Suppressor macrophage treated with lipopolysaccharide for 1 hour (primary cell): ENCODE data around the gene KDM4D.
A peak's percentile ranks its signal among the peaks of the same experiment; 100 is the strongest.
"Not testable (repeated sequence)": the region's sequence is repeated elsewhere in the genome, so short reads cannot be mapped to it uniquely, and the experiment has no call there.

Source experiments
- DNase-seq, 3 donors: peaks; one replicate each; pipeline ENCODE4 v3.0.0-alpha.2; 2020 to 2022

Gene KDM4D

DNA sequence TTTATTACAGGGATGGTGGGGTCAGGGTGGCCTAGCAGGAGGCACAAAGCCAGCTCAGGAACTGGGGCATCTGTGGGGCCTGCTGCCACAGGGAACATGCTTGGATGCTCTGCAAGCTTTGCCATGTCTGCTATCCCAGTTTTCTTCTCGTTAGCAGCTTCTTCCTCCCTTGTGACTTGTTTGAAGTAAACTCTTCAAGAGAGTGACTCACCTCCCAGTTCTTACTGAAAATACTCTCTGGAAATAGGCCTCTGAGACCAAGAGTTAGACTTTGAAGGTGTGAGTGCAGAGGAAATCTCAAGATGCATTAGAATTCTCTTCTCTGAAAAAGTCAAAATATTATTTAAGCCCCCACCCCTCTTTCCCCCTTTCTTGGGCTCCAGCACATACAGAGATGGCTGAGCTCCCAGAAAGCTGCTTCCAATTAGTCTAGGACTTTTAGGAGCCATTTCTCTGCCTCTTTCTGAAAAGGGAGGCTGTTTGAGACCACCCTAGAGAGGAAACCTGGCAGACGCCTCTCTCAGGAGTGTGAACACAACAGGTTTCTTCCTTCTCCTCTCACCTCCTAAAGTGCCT lies 15.3 kb upstream of the KDM4D start:
- DNase-seq: no peak

DNA sequence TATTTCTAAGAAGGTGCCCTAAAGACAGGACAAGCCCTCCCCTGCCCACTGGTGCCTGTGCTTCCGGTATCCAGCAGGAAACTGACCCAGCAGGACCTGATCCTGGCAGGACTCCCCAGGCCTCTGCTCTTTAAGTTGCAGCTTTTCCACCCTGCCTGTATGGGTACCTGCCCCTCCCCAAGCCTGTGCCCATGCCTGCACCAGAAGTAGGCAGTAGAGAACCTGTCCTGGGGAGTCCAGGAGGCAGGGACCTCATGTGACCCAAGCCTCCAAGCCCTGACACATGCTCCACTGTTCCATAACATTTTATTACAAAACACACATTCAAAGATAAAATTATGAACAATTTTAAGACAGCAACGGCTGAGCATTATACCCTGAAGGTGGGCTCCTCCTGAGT lies 14.3 kb upstream of the KDM4D start:
- DNase-seq: no peak

DNA sequence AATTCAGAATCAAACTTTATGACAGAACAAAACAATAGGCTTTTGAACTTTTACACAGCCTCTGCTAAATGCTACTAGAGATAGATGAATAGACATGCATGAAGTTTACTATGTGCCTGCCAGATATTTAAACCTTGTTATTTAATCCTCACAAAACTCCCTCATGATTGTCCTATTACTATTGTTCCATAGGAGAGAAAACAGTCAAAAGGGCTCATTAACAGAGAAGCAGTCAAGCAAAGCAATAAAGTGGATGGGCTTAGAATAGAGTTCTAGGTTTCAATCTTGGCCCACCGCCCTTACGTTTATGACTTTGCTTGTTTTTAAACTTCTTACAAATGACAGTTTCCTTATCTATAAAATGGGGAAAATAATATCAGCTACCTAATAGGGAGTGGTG lies 13.0 kb upstream of the KDM4D start:
- no peak for DNase-seq

DNA sequence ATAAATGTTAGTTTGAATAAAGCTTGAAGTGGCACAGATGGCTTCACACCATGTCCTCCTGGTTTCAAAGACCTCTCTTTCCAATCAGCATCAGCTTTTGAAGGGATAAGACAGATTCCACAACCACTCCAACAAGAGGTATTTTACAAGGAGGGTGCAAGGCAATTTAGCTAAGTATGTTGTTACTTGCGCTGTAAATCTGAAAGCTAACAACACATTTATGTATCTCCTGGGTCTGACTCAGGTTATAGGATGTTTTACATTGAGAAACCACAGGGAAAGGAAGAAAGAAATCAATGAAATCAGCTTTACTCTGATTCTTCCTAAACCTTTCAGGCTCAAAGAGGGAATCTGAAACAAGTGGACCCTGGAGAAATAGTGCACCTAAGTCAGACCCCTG lies 12.3 kb upstream of the KDM4D start:
- no peak for DNase-seq

DNA sequence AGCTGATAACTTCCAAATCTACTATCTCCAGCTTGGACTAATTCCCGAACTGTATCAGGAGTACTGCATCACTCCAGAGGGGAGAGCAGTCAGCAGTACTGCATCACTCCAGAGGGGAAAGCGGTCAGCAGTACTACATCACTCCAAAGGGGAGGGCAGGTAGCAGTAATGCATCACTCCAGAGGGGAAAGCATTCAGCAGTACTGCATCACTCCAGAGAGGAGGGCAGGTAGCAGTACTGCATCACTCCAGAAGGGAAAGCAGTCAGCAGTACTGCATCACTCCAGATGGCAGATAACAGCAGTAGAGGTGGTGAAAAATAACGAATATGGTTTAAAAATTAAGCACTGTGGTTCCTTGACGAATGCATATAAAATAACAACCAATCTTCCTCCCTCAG lies 8.6 kb upstream of the KDM4D start:
- DNase-seq: no peak

DNA sequence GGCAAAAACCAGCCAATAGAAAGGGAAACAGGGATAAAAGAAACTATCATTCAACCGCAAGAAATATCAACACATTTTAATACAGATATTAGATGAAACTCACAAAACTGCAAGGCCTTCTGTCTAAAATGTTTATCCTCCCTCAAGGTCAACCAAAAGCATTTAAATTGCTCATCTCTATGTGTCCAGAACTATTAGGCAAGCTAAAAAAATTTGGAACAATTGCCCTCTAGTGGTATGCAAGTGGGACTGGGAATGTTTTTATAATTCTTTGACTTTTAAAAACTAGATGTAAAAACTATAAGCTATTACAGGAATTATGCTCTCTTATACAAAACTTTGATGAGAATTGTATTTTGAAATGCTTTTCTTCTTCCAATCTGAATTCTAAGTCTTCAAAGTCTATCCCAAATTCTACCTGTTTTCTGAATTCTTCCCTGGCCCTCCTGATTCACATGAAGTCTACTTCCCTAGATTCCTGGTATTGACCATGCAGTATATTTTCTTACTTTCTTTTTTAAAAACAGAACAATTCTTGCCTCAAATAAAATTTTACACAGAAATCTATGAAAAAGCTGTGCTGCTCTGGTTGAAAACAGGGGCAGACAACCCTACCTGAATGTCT lies 5.1 kb upstream of the KDM4D start:
- peak; percentile 20 to 62 (median 46) for DNase-seq

DNA sequence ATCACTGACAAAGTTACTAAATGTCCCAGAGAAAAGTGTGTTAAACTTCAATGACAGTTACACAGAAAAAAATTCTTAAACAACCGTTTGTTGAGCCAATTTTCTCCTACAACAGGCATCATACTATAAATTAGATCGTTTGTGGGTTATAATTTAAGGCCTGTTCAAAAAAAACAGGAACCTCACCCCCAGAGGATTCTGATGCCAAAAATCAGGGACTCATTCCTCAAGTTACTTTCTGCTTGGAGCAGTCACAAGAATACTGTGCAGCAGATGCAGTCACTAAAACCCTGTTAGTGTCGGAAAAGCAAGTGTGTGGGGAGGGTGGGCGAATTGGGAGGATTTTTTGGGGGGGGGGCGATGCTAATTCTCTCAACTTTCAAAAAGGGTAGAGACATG lies 810 bp upstream of the KDM4D start:
- DNase-seq: peak in 1 of 3 donors; percentile 21

DNA sequence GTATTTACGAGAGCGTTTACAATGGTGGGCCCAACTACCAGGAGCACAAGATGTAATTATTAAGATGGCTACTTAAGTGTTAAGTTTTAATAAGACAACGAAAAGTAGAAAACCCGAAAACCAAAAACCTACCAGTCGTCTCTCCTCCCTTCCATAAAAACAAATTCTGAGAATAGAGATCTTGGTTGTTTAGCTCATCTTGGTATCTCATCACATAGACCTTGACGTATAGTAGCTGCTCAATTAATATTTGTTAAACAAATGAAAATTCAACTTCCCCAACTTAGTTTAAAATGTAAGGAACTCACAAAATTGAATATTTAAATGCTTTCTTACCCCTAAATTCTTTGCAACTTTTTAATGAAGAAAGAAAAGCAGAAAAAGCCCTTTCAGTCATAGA lies 669 bp downstream of the KDM4D start:
- DNase-seq: no peak

DNA sequence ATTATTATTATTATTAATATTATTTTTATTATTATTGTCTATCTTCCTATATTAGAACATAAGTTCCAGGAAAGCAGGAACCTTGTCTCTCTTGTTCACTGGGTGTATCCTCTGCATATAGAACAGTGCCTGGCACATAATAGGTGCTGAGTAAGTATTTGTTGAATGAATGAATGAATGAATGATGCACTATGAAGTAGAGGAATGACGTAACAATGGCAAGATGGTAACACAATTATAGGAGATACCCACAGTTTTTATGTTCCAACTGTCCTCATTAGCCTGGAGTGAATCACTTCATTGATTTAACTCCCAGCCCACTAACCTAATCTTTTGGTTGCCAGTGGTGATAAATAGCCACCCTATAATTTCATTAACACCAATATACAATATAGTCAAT lies 2.1 kb downstream of the KDM4D start:
- no peak for DNase-seq

DNA sequence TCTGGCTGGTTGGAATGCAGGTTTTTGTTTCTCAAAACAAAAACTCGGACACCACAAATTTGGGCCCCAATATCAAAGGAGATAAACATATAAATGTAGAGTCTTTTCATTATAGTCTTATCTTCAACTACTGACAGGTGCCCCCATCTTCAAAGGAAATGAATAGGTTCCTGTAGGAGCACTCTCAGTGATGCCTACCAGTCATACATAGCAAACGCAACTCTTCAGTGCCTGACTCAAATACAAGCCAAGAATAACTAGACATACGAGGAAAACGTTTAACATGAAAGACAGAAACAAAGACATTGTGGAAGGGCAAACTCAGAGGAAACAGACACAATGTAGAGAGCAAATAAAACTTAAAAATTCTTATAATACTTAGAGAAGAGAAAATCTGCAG lies 13.9 kb downstream of the KDM4D start:
- DNase-seq: no peak

DNA sequence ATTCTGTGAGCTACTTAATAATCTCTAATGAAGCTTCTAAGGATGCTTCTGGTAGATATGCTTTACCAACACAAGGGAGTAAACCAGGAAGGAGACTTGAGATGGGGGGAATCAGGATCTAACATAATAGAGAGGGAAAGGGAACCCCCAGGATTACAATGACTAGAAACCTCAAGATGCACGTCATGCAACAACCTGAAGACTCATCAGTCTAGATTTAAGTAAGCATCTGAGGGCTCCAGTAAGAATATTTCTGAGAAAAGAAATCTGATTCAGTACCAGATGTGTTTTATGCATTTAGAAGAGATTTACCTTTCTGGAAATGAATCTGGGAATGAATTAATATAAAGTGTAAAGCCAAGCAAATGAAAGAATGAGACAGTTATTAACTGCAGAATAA lies 15.2 kb downstream of the KDM4D start:
- no peak for DNase-seq

DNA sequence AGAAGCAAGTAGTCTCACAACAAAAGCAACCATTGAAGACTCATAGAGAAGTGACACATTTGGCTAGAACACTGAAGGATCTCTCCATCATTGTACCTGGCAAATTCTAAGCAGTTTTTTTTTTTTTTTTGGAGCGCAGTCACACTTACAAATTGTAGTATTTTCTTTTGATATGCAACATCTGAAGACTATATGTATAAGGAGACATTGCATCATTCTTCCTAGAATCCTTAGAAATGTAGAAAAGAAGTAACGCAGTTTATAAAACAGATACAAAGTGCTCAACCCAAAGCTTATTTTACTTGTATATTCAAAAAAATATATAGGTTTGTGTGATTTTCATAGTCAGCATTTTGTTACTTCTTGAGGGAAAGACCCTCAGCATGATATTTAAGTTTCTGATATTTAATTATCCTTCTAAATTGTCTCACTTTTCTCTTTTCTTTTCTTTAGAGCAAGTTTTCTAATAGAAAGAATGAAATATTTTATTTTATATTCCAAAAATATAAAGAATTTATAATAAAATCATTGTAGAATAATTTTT lies 20.0 kb downstream of the KDM4D start:
- no peak for DNase-seq

DNA sequence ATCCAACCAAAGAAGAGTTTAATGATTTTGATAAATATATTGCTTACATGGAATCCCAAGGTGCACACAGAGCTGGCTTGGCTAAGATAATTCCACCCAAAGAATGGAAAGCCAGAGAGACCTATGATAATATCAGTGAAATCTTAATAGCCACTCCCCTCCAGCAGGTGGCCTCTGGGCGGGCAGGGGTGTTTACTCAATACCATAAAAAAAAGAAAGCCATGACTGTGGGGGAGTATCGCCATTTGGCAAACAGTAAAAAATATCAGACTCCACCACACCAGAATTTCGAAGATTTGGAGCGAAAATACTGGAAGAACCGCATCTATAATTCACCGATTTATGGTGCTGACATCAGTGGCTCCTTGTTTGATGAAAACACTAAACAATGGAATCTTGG lies 23.9 kb downstream of the KDM4D start:
- DNase-seq: no peak

DNA sequence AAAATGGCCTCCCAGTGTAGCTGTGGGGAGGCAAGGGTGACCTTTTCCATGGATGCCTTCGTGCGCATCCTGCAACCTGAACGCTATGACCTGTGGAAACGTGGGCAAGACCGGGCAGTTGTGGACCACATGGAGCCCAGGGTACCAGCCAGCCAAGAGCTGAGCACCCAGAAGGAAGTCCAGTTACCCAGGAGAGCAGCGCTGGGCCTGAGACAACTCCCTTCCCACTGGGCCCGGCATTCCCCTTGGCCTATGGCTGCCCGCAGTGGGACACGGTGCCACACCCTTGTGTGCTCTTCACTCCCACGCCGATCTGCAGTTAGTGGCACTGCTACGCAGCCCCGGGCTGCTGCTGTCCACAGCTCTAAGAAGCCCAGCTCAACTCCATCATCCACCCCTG lies 24.8 kb downstream of the KDM4D start:
- DNase-seq: no peak

DNA sequence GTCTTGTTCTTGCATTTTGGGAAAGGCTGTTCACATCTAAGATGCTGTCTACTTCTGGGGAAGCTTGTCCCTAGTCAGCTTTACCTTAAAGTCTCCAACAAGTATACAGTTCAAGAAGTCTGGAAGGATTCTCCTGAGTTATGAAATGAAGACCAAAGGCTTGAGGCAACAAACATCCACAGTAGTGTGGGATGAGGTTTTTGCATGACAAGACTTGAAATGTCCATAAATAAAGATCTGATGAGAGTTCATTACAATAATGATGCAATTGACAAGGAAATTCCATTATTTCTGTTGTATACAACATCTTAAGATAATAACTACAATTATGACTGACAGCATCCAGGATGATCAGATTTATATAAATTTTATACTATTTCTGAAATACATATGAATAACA lies 30.2 kb downstream of the KDM4D start:
- peak; percentile 13 to 55 (median 33) for DNase-seq

DNA sequence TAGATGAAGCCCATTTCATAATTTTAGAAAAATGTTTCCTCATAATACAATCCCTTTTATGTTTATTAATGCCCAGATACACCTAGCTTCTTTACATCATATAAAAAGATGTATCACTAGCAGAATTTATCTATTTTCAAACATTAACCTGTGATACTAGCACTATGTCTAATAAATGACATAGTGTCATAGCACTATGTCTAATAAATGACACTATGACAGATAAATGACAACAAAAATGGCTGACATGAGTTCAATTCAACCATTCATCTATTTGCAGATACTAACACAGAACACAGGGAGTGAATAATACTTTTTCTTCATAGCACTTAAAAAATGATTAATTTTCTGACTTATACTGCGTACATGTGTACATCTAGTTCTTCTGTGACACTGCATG lies 32.1 kb downstream of the KDM4D start:
- no peak for DNase-seq

DNA sequence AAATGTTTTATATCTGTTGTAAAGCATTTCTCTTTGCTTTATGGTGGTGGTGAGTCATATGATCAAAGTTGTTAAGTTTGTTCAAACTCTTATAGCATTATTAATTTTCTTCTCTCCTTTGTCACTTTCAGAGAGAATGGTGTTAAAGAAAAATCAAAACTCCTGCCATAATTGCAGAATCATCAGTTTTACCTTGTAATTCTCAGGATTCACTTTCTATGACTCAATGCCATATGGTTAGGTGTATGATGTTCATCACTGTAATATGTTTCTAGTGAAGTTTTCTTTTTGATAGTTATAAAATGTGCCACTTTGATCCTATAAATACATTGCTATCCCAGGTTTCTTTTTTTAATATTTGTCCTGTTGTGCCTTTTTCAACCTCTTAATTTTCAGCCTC lies 37.9 kb downstream of the KDM4D start:
- no peak for DNase-seq

DNA sequence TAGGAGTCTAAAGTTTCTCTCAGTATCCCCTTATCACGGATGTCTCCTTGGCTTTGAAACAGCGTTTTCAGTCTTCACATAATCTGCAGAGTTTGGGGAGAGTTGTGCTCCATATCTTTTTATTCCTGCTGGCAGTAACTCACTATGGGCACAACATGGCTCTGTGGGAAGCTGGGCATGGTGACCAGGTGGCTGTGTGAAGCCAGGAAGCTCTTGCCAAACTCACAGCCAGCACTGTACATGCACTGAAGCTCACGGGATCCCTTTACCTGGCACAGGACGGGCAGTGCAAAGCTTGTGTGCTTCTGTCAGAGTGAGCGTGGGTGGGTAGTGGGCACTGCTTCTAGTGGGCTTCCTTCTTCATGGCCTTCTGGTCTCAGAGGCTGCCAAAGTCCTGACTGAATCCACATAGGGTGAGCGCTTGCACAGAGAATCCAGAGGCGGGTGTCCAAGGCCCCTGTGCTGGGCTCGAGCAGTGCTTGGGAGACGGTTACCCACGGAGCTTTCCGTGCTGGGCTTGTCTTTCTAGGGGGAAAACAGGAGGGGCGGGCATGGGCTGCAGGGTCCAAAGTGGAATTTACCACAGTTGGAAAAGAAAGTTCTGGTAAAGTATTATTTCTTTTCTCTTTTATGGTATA lies 40.8 kb downstream of the KDM4D start:
- DNase-seq: no peak

DNA sequence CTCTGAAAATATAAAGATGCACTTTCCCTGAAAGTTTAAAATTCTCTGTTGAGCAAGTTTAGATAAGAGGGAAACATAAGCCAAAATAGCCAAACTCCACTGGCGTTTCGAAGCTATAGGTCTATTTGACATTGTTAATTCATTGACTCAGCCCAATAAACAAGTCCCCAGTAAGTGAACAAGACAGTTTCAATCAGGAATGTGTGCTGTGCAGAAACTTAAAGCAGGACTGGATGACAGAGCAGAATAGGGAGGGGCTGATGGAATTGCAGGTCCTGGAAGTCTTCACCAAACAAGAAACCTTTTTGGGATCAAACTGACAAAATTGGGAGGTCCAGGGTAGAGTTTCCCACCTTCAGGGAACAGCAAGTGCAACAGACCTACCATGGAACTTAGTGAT lies 42.6 kb downstream of the KDM4D start:
- no peak for DNase-seq

DNA sequence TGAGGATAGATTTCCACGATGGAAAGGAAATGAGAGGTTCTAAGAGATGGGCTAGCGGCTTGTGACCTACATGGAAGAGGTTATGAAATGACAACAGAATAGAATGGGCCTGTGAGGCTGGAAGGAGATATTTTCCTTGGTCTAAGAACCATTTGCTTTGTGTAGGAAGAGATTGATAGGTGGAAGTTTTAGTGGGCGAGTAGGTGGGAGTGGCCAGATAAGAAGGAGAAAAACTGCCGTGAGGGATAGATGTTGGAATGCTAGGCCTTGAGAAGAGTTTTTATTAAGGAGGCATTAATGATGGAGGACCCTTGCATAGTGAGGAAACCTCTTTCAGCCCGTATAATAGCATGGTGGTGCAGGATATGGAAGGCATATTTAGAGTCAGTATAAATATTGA lies 48.0 kb downstream of the KDM4D start:
- not testable (repeated sequence) for DNase-seq

DNA sequence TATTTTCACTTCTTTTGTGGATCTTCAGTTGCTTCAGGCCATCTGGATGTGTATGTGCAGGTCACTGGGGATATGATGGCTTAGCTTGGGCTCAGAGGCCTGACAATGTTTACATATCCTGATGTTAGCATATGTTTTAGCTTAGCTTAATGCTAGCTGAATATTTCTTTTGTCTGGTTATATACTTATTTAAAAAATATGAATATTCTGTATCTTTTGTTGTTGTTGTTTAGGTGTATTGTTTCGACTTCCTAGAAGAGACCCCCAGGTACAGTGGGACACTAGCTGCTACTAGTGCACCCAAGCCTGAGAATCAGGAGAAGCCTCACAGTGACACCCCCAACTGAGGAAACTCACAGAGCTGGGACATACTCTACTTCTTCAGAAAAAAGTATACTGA lies 51.4 kb downstream of the KDM4D start, which contains the start of gene KDM4E:
Gene KDM4E, plus strand, starts transcription at position 301 of the 400 bp plus-strand sequence. CDS start 300 bp downstream, outside the sequence.
- no peak for DNase-seq

DNA sequence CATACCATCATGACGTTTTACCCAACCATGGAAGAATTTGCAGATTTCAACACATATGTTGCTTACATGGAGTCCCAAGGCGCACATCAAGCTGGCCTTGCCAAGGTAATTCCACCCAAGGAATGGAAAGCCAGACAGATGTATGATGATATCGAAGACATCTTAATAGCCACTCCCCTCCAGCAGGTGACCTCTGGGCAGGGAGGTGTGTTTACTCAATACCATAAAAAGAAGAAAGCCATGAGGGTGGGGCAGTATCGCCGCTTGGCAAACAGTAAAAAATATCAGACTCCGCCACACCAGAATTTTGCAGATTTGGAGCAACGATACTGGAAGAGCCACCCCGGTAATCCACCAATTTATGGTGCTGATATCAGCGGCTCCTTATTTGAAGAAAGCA lies 52.1 kb downstream of the KDM4D start:
- not testable (repeated sequence) for DNase-seq

DNA sequence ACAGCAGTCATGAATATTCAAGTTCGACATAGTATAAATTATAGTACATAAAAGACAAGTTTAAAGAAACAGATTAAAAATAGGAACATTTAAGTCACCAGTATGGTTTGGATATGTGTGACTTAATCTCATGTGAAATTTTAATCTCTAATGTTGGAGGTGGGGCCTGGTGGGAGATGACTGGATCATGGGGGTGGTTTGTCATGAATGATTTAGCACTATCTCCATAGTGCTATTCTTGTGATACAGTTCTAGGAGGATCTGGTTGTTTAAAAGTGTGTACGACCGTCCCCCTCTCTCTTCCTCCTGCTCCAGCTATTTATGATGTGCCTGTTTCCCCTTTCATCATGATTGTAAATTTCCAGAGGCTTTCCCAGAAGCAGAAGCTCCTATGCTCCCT lies 54.8 kb downstream of the KDM4D start:
- peak; percentile 17 to 62 (median 20) for DNase-seq

DNA sequence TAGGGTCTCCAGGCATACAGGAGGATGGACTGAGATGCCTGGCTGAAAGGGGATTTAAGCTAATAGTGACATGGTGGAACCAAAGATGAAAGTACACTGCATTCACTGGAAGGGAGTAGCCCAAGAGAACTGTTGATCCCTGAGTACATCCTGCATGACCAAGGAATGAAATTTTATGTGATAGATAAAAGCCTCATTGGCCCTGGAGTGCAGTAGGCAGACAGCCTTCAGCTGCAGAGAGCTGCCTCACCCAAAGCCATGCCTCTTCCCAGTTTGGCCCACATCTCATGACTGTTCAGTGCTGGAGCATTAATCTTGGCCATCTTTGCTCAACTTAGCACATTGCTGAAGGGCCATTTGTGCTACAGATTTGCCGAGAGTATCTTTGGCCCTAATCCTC lies 59.5 kb downstream of the KDM4D start:
- DNase-seq: no peak
